HUES48 (cell line): ENCODE data around the gene PRKCH.

Source experiments
- H3K27ac ChIP-seq: one replicate; pipeline ENCODE4 v1.7.0; 2013; ENCODE audit warnings: low read depth, low read length, inconsistent platforms
- H3K27me3 ChIP-seq: 2 replicates; pipeline ENCODE4 v1.6.1; 2013; ENCODE audit warnings: mild to moderate bottlenecking, low read length; ENCODE audit not compliant: control insufficient read depth, insufficient read depth
- H3K36me3 ChIP-seq: 2 replicates; pipeline ENCODE4 v1.6.1; 2013; ENCODE audit warnings: low read length; ENCODE audit not compliant: control insufficient read depth, insufficient read depth
- H3K4me1 ChIP-seq: 2 replicates; pipeline ENCODE4 v1.6.1; 2013; ENCODE audit warnings: mild to moderate bottlenecking, low read length; ENCODE audit not compliant: control insufficient read depth, insufficient read depth
- H3K4me3 ChIP-seq: 2 replicates; pipeline ENCODE4 v1.5.1; 2013; ENCODE audit warnings: mild to moderate bottlenecking, low read depth, low read length
- H3K9ac ChIP-seq: 2 replicates; pipeline ENCODE4 v1.6.1; 2013; ENCODE audit warnings: mild to moderate bottlenecking, low read depth, low read length, moderate library complexity
- H3K9me3 ChIP-seq: 2 replicates; pipeline ENCODE4 v1.6.1; 2013; ENCODE audit warnings: low read length; ENCODE audit not compliant: control insufficient read depth, insufficient read depth

Gene PRKCH

DNA sequence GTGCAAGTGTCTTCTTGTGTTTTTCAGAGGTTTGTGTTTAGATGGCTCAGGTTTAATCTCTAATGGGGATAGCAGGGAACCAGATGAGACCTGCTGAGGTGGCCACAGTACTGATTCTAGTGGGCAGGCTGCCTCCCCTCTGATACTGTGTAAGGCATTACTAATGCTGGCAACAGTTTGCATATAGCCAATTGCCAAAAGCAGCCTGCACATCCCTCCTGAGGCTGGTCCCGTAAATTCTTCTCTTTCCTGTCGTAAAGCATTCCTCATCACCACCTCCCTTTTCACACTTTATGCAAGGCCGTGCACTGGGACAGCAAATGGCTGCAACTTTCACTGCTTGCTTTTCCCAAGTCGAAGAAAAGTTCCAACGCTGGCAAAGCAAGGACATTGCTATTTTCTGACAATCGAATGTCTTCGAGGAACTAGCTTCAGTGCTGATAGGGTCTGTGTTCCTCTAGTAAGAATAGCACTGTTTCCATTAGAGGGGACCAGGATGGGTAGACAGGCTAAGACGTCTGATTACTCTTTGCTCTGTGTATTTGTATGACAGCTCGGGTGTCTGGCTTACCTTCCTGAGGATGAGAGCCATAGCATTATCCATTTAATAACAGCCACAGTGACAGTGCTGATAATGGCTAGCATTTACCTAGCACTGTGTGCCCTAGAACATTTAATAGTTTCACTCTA is 195.7 kb downstream of the PRKCH start:
- Histone ChIP-seq H3K36me3 (no peaks in the 10 kb centered on the region), H3K27ac (no peak overlapping the region), H3K27me3 (no peaks in the 10 kb centered on the region), H3K4me3 (no peak overlapping the region), H3K9me3 (no peaks in the 10 kb centered on the region), H3K9ac (no peak overlapping the region), H3K4me1 (no peaks in the 10 kb centered on the region)

DNA sequence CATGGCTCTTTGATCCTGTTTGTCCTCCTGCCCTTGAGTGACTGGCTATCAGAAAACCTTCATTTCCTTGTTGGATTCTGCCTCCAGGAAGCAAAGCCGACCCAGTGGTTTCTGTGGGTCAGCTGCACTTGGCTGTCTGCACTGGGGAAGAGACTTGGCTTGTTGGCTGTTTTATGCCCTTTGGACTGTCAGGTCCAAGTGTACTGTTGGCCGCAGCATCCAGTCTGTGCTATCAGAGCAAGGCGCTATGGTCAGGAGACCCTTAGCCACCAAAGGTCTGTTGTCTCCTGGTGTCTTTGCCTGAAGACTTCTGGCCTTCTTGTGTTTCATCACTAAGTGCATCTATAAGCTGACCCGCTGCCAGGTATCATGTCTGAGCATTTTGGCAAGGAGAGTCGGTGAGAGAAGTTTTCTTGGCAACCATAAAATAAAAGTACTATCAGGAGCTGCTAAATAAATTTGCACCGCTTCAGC is 196.6 kb downstream of the PRKCH start:
- Histone ChIP-seq H3K27me3 (no peaks in the 10 kb centered on the region), H3K4me3 (no peak overlapping the region), H3K36me3 (no peaks in the 10 kb centered on the region)

DNA sequence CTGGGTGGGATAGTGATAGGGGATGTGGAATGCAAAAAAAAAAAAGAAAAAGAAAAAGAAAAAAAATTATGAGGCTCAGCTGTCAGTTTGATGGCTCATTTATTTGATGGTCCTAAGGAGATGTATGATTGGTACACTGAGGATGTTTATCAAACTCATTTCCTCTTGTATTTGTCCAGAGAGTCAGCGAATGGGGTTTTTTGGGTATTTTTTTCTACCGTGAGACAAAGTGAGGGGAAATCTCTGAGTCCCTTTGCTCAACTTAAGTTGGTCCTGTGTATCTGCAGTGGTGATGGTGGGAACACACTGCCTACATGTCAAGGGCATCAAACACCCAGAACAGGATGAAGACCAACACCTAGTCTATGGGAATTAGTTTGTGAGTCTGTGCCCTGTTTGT is 197.0 kb downstream of the PRKCH start:
- Histone ChIP-seq H3K27ac (no peak overlapping the region), H3K9ac (no peak overlapping the region), H3K4me1 (no peaks in the 10 kb centered on the region), H3K36me3 (no peaks in the 10 kb centered on the region), H3K9me3 (no peaks in the 10 kb centered on the region), H3K4me3 (no peak overlapping the region), H3K27me3 (no peaks in the 10 kb centered on the region)

More for the DNA sequence above, 196.6 kb downstream of the PRKCH start:
- Histone ChIP-seq H3K27ac (no peak overlapping the region), H3K4me1 (no peaks in the 10 kb centered on the region), H3K9ac (no peak overlapping the region), H3K9me3 (no peaks in the 10 kb centered on the region)

DNA sequence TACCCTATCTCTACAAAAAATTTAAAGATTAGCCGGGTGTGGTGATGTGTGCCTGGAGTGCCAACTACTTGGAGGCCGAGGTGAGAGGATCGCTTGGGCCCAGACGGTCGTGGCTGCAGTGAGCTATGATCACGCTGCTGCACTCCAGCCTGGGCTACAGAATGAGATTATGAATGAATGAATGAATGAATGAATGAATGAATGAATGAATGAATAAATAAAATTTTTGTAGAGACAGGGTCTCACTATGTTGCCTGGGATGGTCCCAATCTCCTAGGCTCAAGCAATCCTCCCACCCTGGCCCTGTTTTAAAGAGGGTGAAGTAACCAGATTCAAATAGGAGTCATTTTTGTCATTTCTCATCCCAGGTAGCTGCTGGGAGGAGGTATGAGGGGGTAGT is 197.7 kb downstream of the PRKCH start:
- no peak overlapping the region for H3K9ac ChIP-seq
- no peak overlapping the region for H3K27ac ChIP-seq
- no peak overlapping the region for H3K4me3 ChIP-seq
- peaks cover 4% of the 10 kb centered on the region for H3K4me1 ChIP-seq
- no peaks in the 10 kb centered on the region for H3K36me3 ChIP-seq
- H3K9me3 ChIP-seq = no peaks in the 10 kb centered on the region
- no peaks in the 10 kb centered on the region for H3K27me3 ChIP-seq

DNA sequence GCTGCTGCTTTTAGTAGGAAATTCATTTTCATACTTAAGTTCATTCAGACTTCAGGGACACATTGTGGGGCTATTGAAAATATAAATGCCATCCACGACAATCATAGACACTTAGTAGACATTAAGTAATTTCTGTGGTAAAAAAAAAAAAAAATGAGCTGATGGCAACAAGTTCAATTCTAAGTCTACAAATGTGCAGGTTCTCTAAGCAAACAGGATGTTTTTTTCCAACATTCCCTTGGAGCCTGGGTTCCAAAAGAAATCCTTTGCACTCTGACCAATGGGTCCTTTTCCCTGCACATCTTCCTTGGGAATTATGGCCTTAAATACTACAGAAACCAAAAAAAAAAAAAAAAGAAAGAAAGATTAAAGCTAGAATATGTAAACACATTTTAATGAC is 198.4 kb downstream of the PRKCH start:
- Histone ChIP-seq H3K4me1 (peaks cover 9% of the 10 kb centered on the region), H3K27ac (no peak overlapping the region), H3K27me3 (no peaks in the 10 kb centered on the region), H3K4me3 (no peak overlapping the region), H3K9ac (no peak overlapping the region), H3K9me3 (no peaks in the 10 kb centered on the region), H3K36me3 (no peaks in the 10 kb centered on the region)

DNA sequence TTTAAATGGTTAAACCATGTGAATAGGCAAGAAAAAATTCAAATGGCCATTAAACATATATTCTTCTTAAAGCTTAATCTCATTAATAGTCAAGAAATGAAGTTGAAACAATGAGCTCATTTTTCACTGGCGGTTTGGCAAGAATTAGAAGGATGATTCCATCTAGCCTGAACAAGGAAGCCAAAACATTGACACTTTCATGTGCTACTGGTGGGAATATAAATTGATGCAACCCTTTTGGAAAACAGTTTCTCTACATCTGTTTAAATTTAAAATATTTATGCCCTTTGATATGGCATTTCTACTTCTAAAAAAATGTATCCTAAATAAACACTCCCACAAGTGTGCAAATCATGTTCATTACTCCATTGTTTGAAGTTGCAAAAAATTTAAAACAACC is 199.2 kb downstream of the PRKCH start:
- Histone ChIP-seq H3K27ac (no peak overlapping the region), H3K36me3 (no peaks in the 10 kb centered on the region), H3K9me3 (no peaks in the 10 kb centered on the region), H3K4me3 (no peak overlapping the region), H3K27me3 (no peaks in the 10 kb centered on the region), H3K4me1 (peaks cover 9% of the 10 kb centered on the region), H3K9ac (no peak overlapping the region)

DNA sequence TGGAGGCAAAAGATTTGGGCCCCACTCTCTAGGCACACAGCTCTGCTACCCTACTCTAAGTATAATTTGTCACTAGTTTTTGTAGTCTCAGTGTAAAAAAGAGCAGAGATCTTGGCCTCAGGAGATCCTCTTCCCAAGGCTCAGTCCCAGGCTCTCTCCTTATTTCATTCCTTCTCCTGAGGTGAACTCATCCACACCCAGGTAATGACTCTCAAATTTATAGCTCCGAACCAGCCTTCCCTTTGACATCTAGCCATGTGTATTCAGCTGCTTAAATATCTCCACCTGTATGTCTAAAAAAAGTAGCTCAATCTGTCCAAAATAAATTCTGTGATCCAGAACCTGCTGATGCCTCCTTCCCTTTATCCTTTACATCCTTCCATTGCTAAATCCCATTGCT is 200.4 kb downstream of the PRKCH start:
- Histone ChIP-seq H3K4me3 (no peak overlapping the region), H3K36me3 (no peaks in the 10 kb centered on the region), H3K9me3 (no peaks in the 10 kb centered on the region), H3K4me1 (peaks cover 10% of the 10 kb centered on the region), H3K27ac (no peak overlapping the region), H3K27me3 (no peaks in the 10 kb centered on the region), H3K9ac (no peak overlapping the region)

DNA sequence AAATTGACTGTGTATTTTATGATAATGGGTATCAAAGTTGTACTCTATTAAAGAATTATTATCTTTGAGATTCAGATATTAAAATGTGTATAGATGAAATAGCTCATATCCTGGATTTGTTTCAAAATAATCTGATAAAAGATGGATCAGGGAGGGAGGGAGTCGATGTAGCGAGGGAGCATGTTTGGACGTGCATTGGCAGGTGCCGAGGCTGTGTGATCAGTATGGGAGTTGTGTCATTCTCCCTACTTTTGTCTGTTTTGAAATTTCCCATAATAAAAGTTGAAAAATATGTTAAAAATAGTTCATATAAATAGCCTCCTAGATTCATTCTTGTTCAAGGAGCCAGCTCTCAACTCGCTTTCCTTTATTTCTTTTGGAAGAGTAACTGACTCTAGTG is 202.4 kb downstream of the PRKCH start:
- Histone ChIP-seq H3K36me3 (no peaks in the 10 kb centered on the region), H3K9me3 (no peaks in the 10 kb centered on the region), H3K4me3 (no peak overlapping the region), H3K4me1 (peaks cover 17% of the 10 kb centered on the region), H3K27me3 (no peaks in the 10 kb centered on the region), H3K9ac (no peak overlapping the region), H3K27ac (no peak overlapping the region)

DNA sequence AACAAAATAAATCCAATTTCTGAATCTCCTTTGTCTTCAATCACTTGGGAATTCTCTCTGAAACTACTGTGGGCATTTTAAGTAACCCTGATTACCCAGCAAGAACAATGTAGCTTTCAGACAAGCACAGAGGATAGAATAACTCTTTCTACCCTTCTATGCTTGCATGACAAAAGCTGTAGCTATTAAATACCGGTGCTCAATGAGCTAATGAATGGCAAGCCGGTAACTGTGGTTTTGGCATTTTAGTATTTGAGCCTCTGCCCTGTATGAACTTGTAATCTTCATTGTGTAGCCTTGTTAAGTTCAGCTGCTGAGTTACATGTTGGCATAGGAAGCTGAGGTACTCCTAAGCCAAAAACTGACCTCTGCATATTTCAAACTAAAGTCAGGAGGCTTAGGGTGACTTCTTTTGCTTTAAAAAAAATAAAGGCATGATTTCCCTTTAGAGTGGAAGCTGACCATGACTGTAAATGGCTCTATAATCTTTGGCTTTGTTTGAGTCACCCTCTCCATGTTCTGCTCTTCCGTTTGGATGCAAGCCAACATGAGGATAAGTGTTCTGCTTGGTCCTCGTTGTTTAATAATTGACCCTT is 202.9 kb downstream of the PRKCH start:
- Histone ChIP-seq H3K36me3 (no peaks in the 10 kb centered on the region), H3K9me3 (no peaks in the 10 kb centered on the region), H3K9ac (no peak overlapping the region), H3K27ac (no peak overlapping the region), H3K27me3 (no peaks in the 10 kb centered on the region), H3K4me1 (peaks cover 17% of the 10 kb centered on the region), H3K4me3 (no peak overlapping the region)

DNA sequence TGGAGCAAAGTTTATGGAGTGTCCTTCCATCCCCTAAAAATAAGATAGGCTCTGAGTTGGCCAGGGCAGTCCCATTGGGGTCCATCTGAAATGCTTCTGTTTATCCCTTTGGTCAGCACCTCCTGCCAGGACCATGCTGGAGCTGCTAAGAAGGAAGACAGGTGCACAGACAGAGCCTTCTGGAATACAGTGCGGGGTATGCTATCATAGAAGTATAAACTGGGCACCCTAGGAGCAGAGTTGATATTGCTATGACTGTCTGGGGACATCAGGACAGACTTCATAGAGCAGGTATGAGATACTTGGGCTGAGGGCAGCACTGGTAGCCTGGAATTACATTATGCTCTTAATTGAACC is 203.5 kb downstream of the PRKCH start:
- no peak overlapping the region for H3K4me3 ChIP-seq
- H3K9me3 ChIP-seq = no peaks in the 10 kb centered on the region
- peaks cover 17% of the 10 kb centered on the region for H3K4me1 ChIP-seq
- no peak overlapping the region for H3K27ac ChIP-seq
- H3K27me3 ChIP-seq = no peaks in the 10 kb centered on the region
- no peaks in the 10 kb centered on the region for H3K36me3 ChIP-seq
- no peak overlapping the region for H3K9ac ChIP-seq

DNA sequence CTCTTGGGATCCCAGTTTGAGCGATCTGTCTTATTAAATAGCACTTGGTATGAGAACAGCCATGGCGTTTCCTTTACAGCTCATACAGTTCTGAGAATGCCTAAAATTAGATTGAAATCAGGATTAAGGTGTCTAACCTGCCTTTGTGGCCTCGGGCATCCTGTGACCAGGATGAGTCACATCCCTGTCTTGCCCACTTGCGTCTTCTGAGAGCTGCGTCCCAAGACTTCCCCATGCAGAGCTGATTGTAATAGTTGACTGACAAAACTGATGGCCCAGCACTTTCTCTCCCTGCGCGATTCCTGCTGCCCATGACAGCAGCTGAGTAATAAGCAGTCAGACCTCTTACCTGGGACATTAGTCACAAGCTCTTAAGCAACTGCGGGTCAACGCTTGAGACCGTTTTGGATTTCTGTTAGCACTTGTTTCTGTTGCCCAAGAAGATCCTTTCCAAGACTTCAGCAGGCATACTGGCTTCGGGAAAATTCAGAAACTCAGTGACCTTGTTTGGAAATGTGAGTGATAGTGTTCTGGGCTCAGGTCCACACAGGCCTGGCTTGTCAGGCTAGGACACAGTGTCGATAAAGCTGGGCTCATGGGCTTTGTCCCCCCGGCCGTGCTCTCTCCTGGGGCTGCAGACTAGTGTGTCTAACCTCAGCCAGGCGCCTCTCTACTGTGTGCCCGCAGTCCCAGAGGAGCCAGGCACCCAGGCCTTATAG is 204.1 kb downstream of the PRKCH start:
- Histone ChIP-seq H3K27ac (no peak overlapping the region), H3K4me3 (no peak overlapping the region), H3K36me3 (no peaks in the 10 kb centered on the region), H3K27me3 (no peaks in the 10 kb centered on the region), H3K9me3 (no peaks in the 10 kb centered on the region), H3K4me1 (peaks cover 17% of the 10 kb centered on the region), H3K9ac (no peak overlapping the region)
